ENCODE data around the gene PRSS33.
A peak's percentile ranks its signal among the peaks of the same experiment; 100 is the strongest.

PRSS33 gene

DNA sequence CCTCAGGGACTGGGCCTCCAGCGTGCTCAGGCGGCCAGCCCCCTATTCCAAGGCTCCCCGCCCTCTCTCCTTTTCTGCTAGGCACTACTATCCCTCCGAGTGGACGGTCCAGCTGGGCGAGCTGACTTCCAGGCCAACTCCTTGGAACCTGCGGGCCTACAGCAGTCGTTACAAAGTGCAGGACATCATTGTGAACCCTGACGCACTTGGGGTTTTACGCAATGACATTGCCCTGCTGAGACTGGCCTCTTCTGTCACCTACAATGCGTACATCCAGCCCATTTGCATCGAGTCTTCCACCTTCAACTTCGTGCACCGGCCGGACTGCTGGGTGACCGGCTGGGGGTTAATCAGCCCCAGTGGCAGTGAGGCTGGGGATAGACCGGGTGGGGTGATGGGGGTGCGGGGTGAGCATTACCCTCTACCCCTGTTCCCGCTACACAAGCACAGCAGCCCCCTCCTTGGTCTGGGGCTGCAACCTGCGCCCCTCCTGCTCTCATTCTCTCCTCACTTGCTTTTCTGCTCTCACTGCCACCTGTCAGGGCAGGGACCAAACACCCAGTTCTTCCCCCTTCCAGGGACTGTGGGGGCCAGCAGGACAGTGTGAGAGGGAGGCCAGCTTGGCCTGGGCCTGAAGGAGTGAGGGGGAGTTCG, 12.0 kb upstream of the PRSS33 start:
- DNase-seq (ENCODE audit: low read depth in 2 of 2) = no peak

DNA sequence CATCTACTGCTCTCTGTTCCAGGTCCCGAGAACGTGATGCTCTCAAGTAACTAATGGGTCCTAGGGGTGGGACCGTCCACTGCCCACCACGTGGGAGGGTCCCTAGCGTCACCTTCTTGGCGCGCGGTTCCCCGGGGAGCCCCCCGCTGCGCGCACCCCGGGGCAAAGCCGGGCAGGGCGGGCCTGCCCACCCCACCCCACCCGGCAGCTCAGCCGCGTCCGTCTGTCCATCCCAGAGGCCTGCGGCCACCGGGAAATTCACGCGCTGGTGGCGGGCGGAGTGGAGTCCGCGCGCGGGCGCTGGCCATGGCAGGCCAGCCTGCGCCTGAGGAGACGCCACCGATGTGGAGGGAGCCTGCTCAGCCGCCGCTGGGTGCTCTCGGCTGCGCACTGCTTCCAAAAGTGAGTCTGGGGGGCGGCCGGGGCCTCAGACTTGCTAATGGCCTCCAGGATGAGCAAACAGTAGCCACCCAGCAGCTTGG, 11.4 kb upstream of the PRSS33 start:
- DNase-seq (ENCODE audit: low read depth in 2 of 2) = no peak

DNA sequence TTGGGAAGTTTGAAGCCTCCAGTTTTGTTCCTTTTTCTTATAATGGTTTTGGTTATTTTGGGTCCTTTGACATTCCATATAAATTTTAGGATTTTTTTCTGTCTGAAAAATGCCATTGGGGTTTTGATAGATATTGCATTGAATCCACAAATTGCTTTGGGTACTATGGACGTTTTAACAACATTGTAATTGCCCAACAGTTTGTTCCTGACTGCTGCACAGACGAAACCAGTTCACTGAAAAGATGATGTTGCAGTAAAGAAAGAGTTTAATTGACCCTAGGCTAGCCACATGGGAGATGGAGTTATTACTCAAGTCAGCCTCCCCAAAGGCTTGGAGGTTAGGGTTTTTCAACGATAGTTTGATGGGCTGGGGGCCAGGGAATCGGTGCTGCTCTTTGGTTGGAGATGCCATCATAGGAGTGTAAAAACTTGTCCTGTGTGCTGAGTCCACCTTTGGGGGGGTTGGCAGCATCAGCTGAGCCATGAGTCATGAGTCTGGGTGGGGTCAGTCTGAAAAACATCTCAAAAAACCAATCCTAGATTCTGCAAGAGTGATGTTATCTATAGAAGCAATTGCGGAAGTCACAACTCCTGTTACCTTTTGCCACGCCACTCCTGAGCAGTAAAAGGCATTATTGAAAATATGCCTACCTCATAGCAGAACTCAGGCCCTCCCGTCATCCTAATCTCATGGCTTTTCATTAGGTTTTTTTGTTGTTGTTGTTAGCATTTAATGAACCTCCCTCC, 8.2 kb upstream of the PRSS33 start:
- DNase-seq (ENCODE audit: low read depth in 2 of 2) = no peak

DNA sequence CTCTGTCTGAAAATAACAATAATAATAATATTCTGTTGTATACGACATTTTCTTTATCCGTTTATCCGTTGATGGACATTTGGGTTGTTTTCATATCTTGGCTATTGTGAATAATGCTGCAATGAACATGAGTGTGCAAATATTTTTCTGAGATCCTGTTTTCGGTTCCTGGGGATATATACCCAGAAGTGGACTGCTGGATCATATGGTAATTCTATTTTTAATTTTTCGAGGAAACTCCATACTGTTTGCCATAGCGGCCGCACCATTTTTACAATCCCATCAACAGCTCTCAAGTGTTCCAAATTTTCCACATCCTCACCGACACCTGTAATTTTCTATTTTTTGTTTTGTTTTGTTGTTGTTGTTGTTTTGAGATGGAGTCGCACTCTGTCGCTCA, 5.6 kb upstream of the PRSS33 start:
- DNase-seq (ENCODE audit: low read depth in 2 of 2) = no peak

DNA sequence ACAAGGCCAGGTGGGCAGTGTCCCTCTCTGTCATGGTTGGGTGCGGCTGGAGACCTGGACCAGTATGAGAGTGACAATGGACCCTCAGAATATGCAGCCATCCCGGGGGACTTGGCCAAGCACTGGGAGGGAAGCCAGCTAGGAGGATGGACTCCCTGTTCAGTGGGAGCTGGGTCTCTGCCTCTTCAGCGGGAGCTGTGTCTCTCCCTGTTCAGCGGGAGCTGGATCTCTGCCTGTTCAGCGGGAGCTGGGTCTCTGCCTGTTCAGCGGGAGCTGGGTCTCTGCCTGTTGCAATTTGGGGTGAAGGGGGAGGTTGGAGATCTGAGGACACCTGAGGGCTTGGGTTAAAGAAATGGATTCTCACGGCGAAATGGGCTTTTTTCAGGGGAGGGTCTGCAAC, 3.8 kb upstream of the PRSS33 start:
- no peak for DNase-seq (ENCODE audit: low read depth in 2 of 2)

DNA sequence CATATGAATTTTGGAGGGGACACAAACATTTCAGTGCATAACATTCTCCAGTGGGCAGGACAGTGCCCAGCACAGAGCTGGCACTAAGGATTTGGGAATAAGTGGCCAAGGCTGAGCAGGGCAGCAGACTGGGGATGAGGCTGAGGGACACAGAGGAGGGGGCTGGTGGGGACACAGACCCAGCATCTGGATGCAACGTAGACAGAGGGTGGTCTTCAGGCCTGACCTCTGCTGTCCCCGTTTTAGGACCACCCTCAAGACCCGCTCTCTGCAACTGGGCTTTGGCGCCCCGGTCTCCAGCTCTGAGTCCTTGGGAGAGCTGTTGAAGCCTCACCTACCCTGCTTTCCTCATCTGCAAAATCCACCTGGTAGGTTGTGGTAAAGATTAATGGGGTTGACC, 3.3 kb upstream of the PRSS33 start:
- DNase-seq (ENCODE audit: low read depth in 2 of 2) = no peak

DNA sequence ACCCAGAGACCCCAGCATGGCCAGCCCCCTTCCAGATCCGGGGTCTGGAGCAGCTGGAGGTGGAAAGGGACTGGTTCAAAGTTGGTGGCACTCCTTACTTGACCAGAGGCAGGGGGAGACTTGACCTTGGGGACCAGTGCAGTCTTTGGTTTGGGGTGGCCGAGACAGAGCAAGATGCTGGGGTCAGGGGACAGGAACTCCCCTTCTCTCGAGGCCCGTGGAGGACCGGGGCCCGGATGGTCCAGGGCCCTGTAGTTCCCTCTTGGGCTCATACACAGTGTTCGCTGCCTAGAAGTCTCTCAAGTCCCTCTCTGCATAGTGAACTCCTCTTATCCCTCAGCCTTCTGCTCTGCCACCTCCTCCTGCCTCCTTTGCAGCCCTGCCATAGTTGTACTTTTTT, 601 bp upstream of the PRSS33 start:
- DNase-seq (ENCODE audit: low read depth in 2 of 2) = no peak

DNA sequence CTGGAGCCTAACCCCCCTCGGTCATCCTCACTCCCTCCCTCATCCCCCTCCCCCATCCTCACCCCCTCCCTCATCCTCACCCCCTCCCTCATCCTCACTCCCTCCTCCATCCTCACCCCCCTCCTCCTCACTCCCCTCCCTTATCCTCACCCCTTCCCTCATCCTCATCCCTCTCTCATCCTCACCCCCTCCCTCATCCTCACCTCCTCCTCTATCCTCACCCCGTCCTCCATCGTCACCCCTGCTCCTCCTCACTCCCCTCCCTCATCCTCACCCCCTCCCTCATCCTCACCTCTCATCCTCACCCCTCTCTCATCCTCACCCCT, 571 bp downstream of the PRSS33 start:
- DNase-seq (ENCODE audit: low read depth in 2 of 2) = no peak

DNA sequence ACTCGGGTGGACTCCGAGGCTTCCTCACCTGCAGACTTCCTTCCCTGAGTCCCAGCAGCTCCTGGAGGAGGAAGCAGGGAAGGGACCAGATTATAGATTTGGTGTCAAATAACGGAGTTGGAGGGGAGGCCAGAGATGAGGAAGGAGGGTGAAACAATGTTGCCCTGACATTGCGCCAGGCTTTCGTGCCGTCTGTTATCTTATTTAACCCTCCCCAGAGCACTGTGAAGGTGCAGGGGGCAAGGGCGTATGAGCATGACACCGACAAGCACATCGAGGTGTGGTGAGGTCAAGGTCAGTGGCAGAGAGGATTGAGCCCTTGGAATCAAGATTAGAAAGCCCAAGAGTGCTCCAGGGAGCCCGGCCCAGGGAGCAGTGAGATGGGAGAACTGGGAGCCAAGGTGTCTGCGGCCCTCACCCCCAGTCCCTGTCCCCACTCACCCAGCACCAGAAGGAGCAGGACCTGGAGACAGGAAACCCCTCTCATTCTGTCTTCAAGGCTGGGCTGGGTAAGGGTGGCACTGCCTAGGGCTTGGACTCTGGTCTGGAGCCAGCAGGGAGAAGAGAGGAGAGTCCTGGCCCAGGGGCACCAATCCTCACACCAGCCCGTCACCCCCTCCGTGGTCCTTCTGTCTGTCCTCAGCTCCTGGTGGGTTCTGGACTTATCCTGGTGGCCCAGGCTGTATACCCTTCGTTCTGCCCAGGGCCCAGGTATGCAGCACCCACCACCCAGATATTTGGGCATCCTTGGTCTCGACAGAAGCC, 1.1 kb downstream of the PRSS33 start:
- no peak for DNase-seq (ENCODE audit: low read depth in 2 of 2)

DNA sequence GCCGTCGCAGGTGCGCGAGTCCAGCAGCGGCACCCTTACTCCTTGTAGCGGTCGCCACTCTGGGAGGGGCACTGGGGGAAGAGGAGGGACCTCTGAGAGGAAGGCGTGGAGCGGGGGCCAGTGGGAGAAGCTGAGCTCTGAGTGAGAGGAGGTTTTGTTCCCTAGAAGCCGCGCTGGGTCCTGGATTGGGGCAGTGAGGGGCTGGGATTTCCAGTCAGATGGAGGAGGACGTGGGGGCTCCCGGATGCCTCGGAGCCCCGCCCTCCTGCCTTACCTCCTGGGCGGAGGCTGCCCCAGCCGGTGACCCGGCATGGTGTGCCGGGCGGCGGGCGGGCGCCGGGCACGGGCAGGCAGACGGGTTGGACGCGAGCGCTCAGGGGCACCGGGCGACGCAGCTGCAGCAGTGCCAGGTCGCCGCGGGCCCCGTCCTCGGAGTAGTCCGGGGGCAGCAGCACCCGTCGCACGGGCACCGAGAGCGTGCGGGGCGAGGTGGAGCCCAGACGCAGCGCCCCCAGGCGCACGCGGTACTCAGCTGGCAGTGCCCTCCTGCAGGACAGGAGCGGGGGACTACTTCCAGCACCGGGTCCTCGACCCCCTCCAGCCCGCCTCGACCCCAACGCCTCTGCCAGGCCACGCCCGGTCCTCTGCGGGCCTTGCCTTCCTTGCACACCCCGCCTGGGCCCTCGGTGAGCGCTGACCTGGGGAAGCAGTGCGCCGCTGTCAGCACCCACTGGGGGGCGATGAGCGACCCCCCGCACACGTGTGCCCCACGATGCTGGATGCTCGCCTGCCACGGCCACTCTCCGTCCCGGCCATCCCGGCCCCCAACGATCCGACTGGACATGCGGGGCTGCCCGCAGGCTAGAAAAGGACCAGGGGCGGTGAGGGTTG, 2.0 kb downstream of the PRSS33 start:
- DNase-seq (ENCODE audit: low read depth in 2 of 2) = peak in 1 of 2 donors; percentile 39

DNA sequence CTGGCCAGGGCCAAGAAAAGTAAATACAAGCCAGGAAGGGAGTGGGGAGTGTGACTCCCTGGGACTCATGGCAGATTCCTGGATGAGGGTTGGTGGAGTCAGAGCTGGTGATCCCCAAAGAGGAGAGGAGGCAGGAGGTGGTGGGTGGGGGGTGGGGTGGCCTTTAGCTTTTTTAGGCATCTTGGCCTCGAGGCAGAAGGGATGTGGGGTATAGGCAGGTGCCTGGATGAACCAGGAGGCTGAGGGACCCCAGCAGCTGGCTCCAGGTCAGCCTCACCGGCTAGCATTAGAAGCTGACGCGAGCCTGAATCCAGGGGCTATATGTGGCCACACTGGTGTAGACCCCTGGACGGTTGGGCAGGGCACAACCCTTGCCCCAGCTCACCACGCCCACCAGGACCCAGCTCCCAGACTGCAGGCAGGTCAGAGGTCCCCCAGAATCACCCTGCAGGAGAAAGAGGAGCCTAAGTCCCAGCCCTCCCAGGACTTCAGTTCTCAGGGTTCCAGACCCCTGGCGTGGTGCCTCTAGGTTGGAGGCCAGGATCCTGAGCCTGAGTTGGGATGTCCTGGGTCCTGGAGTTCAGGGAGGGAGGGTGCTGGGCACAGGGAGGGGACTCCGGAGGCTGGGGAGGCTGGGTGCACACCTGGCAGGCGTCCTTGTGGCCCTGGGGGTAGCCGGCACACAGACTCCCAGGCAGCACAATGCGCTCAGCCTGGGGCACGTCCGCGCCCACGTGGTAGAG, 2.8 kb downstream of the PRSS33 start:
- no peak for DNase-seq (ENCODE audit: low read depth in 2 of 2)

DNA sequence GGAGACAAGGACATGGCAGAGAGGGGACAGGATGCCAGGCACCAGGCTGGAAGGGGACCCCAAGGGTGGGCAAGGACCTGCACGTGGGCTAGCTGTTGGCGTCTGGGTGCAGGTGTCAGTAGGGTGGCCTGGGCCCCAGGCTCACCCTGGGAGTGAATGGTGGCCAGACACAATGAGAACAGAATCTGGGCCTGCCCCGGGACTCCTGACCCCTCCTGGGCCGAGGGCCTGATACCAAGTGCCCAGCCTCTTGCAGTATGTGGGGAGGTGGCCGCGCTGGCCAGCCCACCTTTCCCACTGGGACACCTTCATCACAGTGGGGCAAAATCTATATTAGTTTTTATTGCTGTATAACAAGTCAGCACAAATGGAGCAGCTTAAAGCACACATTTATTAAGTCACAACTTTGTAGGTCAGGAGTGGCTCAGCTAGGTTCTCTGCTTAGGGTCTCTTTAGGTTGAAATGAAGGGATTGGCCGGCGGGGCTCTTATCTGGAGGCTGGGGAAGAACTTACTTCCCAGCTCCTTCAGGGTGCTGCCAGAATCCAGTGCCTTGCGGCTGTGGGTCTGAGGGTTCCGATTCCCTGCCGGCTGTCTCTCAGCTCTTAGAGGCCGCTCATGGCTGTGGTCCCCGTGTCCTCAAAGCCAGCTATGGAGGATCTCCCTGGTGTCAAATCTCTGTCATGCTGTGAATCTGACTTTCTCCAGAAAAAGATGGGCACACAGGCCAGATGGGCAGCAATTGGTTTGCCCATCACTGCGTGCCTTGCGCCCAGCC, 3.6 kb downstream of the PRSS33 start:
- DNase-seq (ENCODE audit: low read depth in 2 of 2) = no peak

DNA sequence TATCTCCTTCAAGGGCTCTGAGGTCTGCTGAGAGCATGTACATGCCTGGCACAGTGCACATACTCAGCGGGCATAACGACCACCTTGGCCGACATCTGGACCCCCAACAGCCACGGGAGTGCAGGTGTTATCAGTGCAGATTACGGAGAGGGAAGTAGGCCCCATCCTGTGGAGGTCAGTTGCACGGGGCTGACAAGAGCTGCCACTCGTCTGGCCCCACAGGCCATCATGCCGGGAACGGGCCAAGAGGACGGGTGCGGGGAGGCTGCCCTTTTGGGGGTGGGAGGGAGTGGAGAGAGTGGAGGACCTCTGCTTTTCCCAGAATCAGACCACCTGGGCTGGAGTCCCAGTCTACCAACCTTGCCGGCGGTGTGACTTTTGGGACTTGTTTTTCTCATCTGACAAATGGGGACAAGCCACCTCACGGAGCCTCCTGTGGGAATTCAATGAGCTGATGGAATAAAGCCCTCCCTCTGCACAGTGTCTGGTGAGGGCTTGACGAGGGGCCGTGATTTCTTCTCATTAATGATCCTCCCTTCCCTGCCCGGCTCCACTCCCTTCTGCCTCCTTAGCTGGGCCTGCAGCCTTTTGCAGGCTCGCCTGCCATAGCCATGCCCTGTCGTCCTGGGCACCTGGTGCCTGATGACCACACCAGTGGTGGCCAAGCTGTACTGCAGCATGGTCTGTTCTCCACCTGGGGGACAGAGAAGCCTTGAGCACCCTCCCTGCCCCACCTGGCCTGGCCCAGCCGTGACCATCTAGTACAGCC, 4.6 kb downstream of the PRSS33 start:
- no peak for DNase-seq (ENCODE audit: low read depth in 2 of 2)

DNA sequence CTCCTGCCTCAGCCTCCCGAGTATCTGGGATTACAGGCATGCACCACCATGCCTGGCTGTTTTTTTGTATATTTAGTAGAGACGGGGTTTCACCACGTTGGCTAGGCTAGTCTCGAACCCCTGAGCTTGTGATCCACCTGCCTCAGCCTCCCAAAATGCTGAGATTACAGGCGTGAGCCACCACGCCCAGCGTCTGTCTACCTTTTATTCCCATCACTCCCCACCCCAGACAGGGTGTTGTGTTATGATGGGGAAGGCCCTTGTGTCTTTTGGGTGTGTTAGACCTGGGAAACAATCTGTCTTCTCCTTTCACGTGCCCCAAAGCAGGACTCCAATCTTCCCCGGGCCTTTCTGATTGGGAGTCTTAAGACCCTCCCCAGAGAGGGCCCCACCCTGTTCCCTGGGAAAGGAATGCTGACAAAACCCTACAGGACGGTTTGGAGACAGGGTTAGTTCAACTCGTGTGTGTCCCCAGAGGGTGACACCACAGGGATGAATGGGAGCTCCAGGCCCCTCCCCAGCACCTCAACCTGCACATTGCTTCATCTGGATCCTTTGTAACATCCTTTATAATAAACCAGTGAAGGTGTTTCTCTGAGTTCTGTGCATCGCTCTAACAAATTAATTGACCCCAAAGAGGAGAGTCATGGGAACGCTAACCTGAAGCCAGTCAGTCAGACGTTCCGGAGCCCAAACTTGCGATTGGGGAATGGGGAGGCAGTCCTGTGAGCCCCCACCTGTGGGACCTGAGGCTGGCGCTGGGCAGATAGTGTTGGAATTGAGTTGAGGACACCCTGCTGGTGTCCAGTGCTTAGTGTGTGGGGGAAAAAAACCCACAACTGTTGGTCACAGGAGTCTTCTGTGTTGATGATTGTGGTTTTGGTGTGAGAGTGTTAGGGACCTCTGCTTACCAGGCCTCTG, 7.1 kb downstream of the PRSS33 start:
- DNase-seq (ENCODE audit: low read depth in 2 of 2) = no peak

DNA sequence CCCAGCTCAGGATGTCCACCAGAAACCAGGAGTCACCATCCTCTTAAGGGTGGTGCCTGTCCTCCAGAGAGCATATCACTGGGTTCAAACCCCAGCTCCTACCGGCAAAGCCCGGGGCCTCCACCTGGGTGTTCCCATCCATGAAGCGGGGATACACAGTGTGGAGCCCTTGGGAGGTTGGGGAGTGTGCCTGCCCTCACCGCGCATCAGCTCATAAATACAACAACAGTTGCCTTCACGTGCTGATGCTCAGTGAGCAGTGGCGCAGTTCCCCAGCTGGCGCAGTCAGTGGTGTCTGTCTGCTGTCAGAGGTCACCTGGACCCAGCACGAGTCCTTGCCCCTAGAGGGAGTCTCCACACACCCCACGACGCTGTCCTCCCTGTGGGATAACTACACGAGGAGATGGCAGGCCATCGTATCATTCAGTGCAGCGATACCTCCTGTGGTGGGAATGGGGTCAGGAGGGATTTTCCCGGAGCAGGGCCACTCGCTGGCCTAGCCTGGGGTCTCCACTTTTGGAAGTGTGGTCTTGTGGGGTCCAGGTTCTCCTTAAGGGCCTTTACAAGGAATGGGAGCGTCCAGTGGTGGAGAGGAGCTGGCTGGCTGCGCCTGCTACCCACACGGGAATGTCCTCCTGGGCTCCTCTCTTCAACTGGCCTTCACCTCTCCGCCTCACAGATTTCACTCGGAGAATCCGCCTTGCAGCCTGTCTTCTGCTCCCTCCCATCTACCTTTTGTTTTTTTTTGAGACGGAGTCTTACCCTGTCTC, 8.0 kb downstream of the PRSS33 start:
- DNase-seq (ENCODE audit: low read depth in 2 of 2) = no peak

DNA sequence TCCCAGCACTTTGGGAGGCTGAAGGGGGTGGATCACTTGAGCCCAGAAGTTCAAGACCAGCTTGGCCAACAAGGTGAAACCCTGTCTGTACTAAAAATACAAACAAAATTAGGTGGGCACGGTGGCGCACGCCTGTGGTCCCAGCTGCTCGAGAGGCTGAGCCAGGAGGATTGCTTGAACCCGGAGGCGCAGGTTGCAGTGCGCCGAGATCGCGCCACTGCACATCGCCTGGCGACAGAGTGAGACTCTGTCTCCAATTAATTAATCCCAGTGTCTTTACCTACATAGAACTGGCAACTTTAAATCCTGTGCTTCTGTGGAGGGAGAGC, 8.8 kb downstream of the PRSS33 start:
- no peak for DNase-seq (ENCODE audit: low read depth in 2 of 2)

DNA sequence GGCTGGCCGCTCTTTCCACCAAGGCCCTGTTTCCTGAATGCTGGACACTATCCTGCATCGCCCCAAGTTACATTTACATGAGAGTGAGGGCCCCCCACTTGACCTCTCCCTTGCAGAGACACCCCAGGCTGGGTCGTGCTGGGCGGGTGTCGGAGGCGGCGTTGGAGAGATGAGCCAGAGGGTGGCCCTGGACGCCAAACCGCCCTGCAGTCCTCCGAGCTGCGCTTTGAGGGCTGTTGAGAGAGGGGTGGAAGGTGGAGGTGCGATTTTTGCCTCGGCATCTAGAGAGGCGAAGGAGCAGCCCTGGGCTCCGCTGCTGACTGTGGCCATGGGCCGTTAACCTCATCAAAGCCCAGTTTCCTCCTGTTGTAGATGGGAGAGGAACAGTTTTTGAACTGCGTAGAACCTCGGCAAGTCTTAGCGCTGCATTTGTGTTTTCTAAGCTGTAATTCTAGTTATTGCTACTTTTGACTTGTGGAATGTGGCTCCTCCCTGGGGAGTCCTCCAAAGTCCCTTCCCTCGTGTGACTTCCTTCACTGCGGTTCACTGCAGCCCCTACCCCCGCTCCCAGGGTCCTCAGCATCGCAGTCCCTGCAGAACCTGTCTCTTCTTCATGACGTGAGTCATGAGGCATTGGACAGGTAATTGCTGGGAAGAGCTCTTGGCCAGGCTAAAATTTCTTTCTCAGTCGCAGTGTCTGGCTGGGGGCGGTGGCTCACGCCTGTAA, 9.3 kb downstream of the PRSS33 start:
- DNase-seq (ENCODE audit: low read depth in 2 of 2) = peak in 1 of 2 donors; percentile 24
